ENCODE data around the gene ZNF3.

- TF ChIP-seq POLR2AphosphoS5 (IDR thresholded peaks at IDR 0.05) (no peak), CTCF (IDR thresholded peaks at IDR 0.05) (no peak), POLR2A (IDR thresholded peaks at IDR 0.05) (no peak), EP300 (IDR thresholded peaks at IDR 0.05) (no peak)
These were observed 33.5 kb upstream of the ZNF3 start for GRCh38 chr7:100115026-100115425.
